Liver (tissue), 9 donors: ENCODE results near the gene APBA3. TPM values are rescaled to one million over a fixed set of nuclear protein-coding genes. Genes with fewer than 3 reads are reported as not detected.

Source experiments
- DNase-seq: peaks from one replicate; pipeline ENCODE4 v3.0.0-alpha.2; 2017; ENCODE audit warnings: low spot score
- H3K27ac ChIP-seq, 2 donors: one replicate each; pipeline ENCODE4 v1.7.0; 2013; ENCODE audit warnings: inconsistent platforms in 2 of 2, low read length in 2 of 2, control low read depth in 1 of 2, low read depth in 1 of 2, mild to moderate bottlenecking in 1 of 2
- H3K27me3 ChIP-seq, 4 donors: one replicate each; pipeline versions ENCODE4 v1.6.1 to v1.7.0; 2013; ENCODE audit warnings: low read length in 3 of 4, inconsistent platforms in 1 of 4, mild to moderate bottlenecking in 1 of 4, moderate library complexity in 1 of 4; ENCODE audit not compliant: control insufficient read depth in 4 of 4, insufficient read depth in 4 of 4
- H3K36me3 ChIP-seq, 4 donors: one replicate each; pipeline versions ENCODE4 v1.6.1 to v1.7.0; 2013; ENCODE audit warnings: low read length in 3 of 4, mild to moderate bottlenecking in 3 of 4, low read depth in 1 of 4, moderate library complexity in 1 of 4; ENCODE audit not compliant: control insufficient read depth in 4 of 4, insufficient read depth in 3 of 4
- H3K4me1 ChIP-seq, 4 donors: one replicate each; pipeline versions ENCODE4 v1.6.1 to v1.7.0; 2013; ENCODE audit warnings: low read length in 3 of 4, mild to moderate bottlenecking in 3 of 4, moderate library complexity in 1 of 4; ENCODE audit not compliant: control insufficient read depth in 4 of 4, insufficient read depth in 4 of 4
- H3K4me3 ChIP-seq, 3 donors: one replicate each; pipeline versions ENCODE4 v1.6.1 to v1.7.0; 2013; ENCODE audit warnings: low read length in 3 of 3, control low read depth in 1 of 3, low read depth in 1 of 3, mild to moderate bottlenecking in 1 of 3
- H3K9ac ChIP-seq, 2 donors: one replicate each; pipeline ENCODE4 v1.7.0; 2013; ENCODE audit warnings: low read length in 2 of 2, mild to moderate bottlenecking in 2 of 2, moderate library complexity in 2 of 2, control low read depth in 1 of 2, low read depth in 1 of 2
- H3K9me3 ChIP-seq, 4 donors: one replicate each; pipeline versions ENCODE4 v1.6.1 to v1.7.0; 2013; ENCODE audit warnings: low read length in 3 of 4; ENCODE audit not compliant: control insufficient read depth in 4 of 4
- ATF3 ChIP-seq: IDR thresholded peaks from 2 replicates; pipeline ENCODE4 v1.6.1; 2016; ENCODE audit warnings: antibody characterized with exemption
- CTCF ChIP-seq: fragments of 150-350 bp; IDR thresholded peaks from 2 replicates; pipeline ENCODE4 v1.5.1; 2017; ENCODE audit warnings: improper control_type of control experiment, low read depth, low read length; ENCODE audit not compliant: missing input control
- FOXA1 ChIP-seq: IDR thresholded peaks from 2 replicates; pipeline ENCODE4 v1.6.1; 2016; ENCODE audit warnings: antibody characterized with exemption
- FOXA2 ChIP-seq: IDR thresholded peaks from 2 replicates; pipeline ENCODE4 v1.6.1; 2016; ENCODE audit warnings: antibody characterized with exemption
- GABPA ChIP-seq, 2 donors: IDR thresholded peaks in 1 of 2; conservative IDR thresholded peaks in 1 of 2; 2 replicates each; pipeline ENCODE4 v1.6.1; 2016; ENCODE audit warnings: antibody characterized with exemption in 2 of 2, mild to moderate bottlenecking in 1 of 2, moderate library complexity in 1 of 2
- HNF4A ChIP-seq, 2 donors: conservative IDR thresholded peaks; 2 replicates each; pipeline ENCODE4 v1.6.1; 2016; ENCODE audit warnings: antibody characterized with exemption in 2 of 2, mild to moderate bottlenecking in 2 of 2
- HNF4G ChIP-seq: IDR thresholded peaks from 2 replicates; pipeline ENCODE4 v1.6.1; 2016; ENCODE audit warnings: antibody characterized with exemption
- MAX ChIP-seq: IDR thresholded peaks from 2 replicates; pipeline ENCODE4 v1.6.1; 2016; ENCODE audit warnings: antibody characterized with exemption
- NR2F2 ChIP-seq: IDR thresholded peaks from 2 replicates; pipeline ENCODE4 v1.6.1; 2016; ENCODE audit warnings: antibody characterized with exemption
- RAD21 ChIP-seq, 2 donors: IDR thresholded peaks; 2 replicates each; pipeline ENCODE4 v1.6.1; 2016; ENCODE audit warnings: antibody characterized with exemption in 2 of 2, mild to moderate bottlenecking in 2 of 2
- REST ChIP-seq: IDR thresholded peaks from 2 replicates; pipeline ENCODE4 v1.6.1; 2016; ENCODE audit warnings: antibody characterized with exemption, mild to moderate bottlenecking
- RXRA ChIP-seq, 2 donors: IDR thresholded peaks; 2 replicates each; pipeline ENCODE4 v1.6.1; 2017 to 2018; ENCODE audit warnings: antibody characterized with exemption in 2 of 2, mild to moderate bottlenecking in 1 of 2
- SP1 ChIP-seq: IDR thresholded peaks from 2 replicates; pipeline ENCODE4 v1.6.1; 2018; ENCODE audit warnings: antibody characterized with exemption, mild to moderate bottlenecking
- YY1 ChIP-seq: IDR thresholded peaks from 2 replicates; pipeline ENCODE4 v1.6.1; 2016; ENCODE audit warnings: antibody characterized with exemption, mild to moderate bottlenecking
- ZBTB33 ChIP-seq: IDR thresholded peaks from 2 replicates; pipeline ENCODE4 v1.6.1; 2016; ENCODE audit warnings: antibody characterized with exemption
- WGBS: extraction: QIAGEN DNeasy Blood & Tissue Kit; methylation state at CpG from one replicate; pipeline ENCODE4 v1.1.7; 2013; 5-methylcytosine and 5-hydroxymethylcytosine counted together
- polyA plus RNA-seq, 2 donors: library from polyadenylated mRNA; stranded (reverse) in 1 of 2; unstranded in 1 of 2; fragments of 200-250 nt in 1 of 2; fragments of >200 nt in 1 of 2; fragmentation: Nextera tagmentation in 1 of 2; extraction: Ambion mirVana in 1 of 2; gene quantifications; one replicate each; pipeline versions ENCODE4 v1.2.1 to v1.2.3, GENCODE V29; 2013 to 2015
- total RNA-seq, 2 donors: library from RNA; depleted of rRNA; stranded (reverse); fragments of >200 nt; gene quantifications; one replicate each; pipeline ENCODE4 v1.2.3, GENCODE V29; 2014
- donor health status: healthy.
- donor health status: healthy.
- donor health status: healthy.
- donor health status: healthy.
- donor health status: healthy.

APBA3 gene
- total and polyA plus RNA-seq, 4 donors = 6.4 to 24.3 (median 10.7) TPM

GRCh38 chr19:3803114-3803888 is 41.8 kb upstream of the APBA3 start:
- no peak for TF ChIP-seq GABPA (IDR thresholded peaks at IDR 0.05 in 1 of 2, conservative IDR thresholded peaks at IDR 0.05 in 1 of 2)
- TF ChIP-seq CTCF = no peak
- TF ChIP-seq ZBTB33 = no peak
- no peak for TF ChIP-seq HNF4A (conservative IDR thresholded peaks at IDR 0.05)
- no peak for TF ChIP-seq HNF4G
- no peak for TF ChIP-seq FOXA2
- TF ChIP-seq NR2F2 = no peak
- no peak for TF ChIP-seq MAX
- TF ChIP-seq FOXA1 = no peak
- TF ChIP-seq ATF3 = no peak
- no peak for TF ChIP-seq RXRA (IDR thresholded peaks at IDR 0.05)
- no peak for TF ChIP-seq REST
- no peak for TF ChIP-seq YY1
- TF ChIP-seq SP1 = no peak
- no peak for TF ChIP-seq RAD21 (IDR thresholded peaks at IDR 0.05)
- WGBS = 83% methylated on average over 24 of the region's 24 CpGs
- Histone ChIP-seq H3K9ac (no peak overlapping the region), H3K36me3 (no peaks in the 10 kb centered on the region), H3K27ac (no peak overlapping the region), H3K27me3 (peaks cover 0 to 3% (median 1%) of the 10 kb centered on the region in 4 donors), H3K4me3 (no peak overlapping the region), H3K4me1 (peaks cover 0 to 9% (median 0%) of the 10 kb centered on the region in 4 donors), H3K9me3 (no peaks in the 10 kb centered on the region)
- DNase-seq = no peak
